Fibroblast of gingiva (primary cell): ENCODE measurements around the gene CHN2.

Source experiments
- DNase-seq: peaks from one replicate; pipeline ENCODE4 v3.0.0-alpha.2; 2011; ENCODE audit warnings: low read depth

Gene CHN2

GRCh38 chr7:29228289-29229011 is 33.9 kb downstream of the CHN2 start:
- DNase-seq, result no peak

GRCh38 chr7:29229066-29229465 is 34.5 kb downstream of the CHN2 start:
- no peak for DNase-seq

DNA sequence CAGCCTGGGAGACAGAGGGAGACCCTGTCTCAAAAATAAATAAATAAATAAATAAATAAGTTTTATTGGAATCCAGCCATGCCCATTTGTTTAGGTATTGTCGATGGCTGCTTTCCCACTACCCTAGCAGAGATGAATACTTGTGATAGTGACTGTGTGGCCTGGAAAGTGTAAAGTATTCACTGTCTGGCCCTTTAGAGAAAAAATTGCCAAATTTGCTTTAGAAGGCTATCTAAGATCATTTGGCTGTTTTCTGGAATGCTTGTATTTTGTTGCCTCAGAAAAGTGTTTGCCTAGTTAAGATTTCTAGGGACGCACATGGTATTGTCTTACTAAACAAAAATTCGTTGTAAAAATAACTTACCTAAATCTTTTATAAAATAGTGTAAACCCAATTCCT is 35.4 kb downstream of the CHN2 start:
- DNase-seq, result no peak

- DNase-seq, result no peak
These were observed 36.3 kb downstream of the CHN2 start for GRCh38 chr7:29230871-29231345.

- DNase-seq, result no peak
These were observed 37.2 kb downstream of the CHN2 start for GRCh38 chr7:29231671-29232232.

DNA sequence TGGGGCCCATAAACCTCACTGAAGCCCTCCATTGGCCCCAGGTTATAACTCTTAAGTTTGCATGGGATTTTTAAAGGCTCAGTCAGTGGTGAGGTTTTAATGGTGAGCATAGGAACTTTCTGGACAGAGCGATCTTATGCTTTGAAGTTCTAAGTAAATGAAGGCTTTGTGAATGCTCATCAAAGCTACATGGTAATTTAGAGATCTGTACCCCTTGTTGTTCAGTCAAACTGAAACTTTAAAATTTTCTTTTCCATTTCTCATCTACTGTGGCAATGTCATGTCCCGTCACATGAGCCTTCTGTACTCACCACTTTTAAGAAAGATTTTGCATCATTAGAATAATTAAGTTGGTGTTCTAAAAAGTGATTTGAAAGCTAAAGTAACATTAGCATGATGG is 39.9 kb downstream of the CHN2 start:
- DNase-seq, result no peak

GRCh38 chr7:29236071-29236580 is 41.6 kb downstream of the CHN2 start:
- DNase-seq, result no peak

- no peak for DNase-seq
These were observed 42.1 kb downstream of the CHN2 start for GRCh38 chr7:29236649-29237048.

- DNase-seq, result no peak
These were observed 42.9 kb downstream of the CHN2 start for GRCh38 chr7:29237489-29237888.

DNA sequence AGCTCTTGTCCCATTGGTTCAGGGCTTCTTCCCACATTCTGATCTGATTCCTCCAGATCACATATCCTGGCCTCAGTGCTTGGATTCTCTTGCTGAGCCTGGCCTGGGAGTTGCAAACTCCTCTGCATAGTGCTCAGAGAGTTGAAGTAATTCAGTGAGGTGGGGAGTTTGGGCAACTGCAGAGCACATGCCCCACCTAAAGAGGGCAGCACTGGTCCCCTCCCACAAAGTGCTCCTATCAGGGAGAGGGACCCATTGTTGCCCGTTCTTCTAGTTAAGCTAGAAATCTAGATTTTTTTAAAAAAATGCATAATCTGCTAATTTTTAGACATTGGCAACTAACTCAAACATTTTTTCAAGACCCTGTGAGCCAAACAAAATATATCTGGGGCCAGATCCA is 45.1 kb downstream of the CHN2 start:
- DNase-seq, result no peak

GRCh38 chr7:29242265-29242664 is 47.7 kb downstream of the CHN2 start:
- no peak for DNase-seq

DNA sequence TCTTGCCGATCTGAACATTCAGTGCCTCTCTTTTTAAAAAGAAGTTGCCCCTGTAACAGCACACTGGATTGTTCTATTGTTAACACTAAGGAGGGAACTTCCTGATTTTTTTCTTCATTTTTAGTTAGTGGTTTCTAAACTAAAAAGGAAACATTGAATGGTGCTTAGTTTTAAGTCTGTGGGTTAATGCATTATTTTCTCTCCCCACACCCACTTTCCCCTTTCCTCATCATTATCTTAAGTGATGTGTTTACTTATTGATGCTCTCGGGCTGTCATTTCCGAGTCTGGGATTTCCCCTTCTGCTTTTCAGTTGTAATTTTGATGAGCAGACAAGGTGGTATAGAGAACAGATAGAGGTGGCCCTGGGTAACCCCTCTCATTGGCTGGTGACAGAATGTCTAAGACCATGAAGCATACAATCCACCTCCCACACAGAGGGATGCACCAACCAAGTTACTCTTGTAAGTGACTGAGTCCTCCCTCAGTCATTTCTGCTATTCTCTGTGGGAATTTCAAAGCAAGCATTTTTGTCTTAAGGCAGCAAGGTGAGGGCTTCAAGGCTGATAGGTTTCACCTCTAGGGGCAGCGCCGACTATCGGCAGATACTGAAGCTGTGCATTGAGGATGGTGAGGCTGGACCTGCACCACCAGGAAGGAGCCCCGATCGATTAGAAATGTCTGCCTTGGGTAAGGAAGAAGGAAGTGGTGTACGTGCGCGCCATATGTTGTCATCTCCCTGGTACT is 49.5 kb downstream of the CHN2 start:
- no peak for DNase-seq

GRCh38 chr7:29247224-29247962 is 52.8 kb downstream of the CHN2 start:
- DNase-seq, result no peak

GRCh38 chr7:29247963-29248236 is 53.3 kb downstream of the CHN2 start:
- DNase-seq, result no peak

- DNase-seq, result no peak
These were observed 54.3 kb downstream of the CHN2 start for GRCh38 chr7:29248713-29249382.

- no peak for DNase-seq
These were observed 54.8 kb downstream of the CHN2 start for GRCh38 chr7:29249383-29249750.

DNA sequence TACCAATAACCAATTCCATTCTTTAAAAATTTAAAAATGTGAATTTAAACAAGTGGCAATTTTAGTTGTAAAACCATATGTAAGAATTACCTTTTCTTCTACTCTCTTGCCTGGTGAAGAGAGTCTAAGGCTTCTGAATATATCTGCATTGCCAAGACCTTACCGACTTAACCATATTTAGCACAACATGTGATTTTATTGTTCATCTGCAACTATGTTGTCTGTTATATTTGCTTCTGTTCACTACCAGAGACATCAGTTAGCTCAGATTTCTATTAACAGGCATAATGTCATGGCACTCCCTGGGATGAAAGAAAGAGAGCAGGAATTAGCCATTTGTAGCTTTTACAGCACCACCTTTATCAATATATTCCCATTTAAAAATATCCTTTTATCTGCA is 55.3 kb downstream of the CHN2 start:
- no peak for DNase-seq

- no peak for DNase-seq
These were observed 58.6 kb downstream of the CHN2 start for GRCh38 chr7:29253225-29253624.

DNA sequence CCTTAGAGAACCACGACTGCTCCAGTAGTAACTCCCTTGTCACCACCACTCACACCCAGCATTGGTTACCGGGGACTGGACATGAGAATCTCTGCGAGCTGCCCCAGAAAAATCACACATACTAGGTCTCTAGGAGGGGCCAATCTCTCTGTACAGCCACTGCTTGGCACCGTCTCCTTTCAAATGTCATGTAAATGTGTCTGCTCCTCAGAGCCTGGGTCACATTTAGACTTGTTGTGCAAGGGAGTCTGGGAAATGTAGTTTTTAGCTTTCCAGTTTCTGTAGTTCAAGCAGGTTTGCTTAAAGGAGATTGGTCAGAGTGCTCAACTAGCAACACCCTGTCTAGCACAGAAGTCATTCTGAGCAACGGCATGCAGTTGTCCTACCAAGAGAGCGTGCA is 60.0 kb downstream of the CHN2 start:
- DNase-seq, result no peak

DNA sequence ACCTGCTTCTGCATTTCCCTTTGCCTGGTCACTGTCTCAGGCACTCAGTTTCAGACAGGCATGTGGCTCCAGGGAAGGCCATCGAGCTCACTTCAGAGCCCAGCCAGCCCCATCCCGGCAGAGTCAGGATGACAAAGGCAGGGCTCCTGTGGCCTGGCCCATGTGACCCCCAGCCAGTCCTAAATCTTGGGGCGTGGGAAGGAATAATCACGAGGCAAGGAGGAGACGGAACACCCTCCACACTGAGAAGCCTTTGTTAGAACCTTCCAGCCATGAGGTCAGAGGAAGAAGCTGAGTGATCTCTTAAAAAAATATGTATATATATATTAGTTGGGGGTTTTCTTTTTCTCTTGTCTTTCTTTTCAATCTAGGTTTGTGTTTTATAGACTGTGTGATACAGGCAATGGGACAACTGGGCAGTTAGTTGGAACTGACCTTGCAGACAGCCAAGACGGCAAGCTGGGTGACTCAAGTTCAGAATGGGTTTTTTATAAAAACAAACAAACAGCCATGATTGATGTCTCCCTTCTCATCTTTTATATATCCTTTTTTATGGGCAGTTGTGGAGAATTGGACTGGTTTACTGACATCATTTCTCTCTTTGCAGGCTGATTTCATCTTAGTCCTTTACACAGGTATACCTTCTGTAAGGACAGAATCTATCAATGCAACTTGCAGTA is 60.8 kb downstream of the CHN2 start:
- DNase-seq, result no peak

GRCh38 chr7:29255906-29256692 is 61.5 kb downstream of the CHN2 start:
- no peak for DNase-seq
